CD4-positive, alpha-beta memory T cell (primary cell): Measurements from ENCODE around the gene CCNDBP1. TPM values are rescaled to one million over a fixed set of nuclear protein-coding genes. Genes with fewer than 3 reads are reported as not detected.
A peak's percentile ranks its signal among the peaks of the same experiment; 100 is the strongest.
"Not testable (repeated sequence)": the region's sequence is repeated elsewhere in the genome, so short reads cannot be mapped to it uniquely, and the experiment has no call there.

Experiments used
- CTCF ChIA-PET: fragments of 350-600 bp; sonication (Branson Sonifier 250); formaldehyde crosslinking; loops from one replicate; lab custom pipeline; 2021; ENCODE audit warnings: inconsistent platforms; ENCODE audit not compliant: partially characterized antibody; lab: Charles Lee
- POLR2A ChIA-PET: fragments of 350-600 bp; sonication (Branson Sonifier 250); formaldehyde crosslinking; loops from one replicate; lab custom pipeline; 2021; ENCODE audit not compliant: partially characterized antibody; lab: Charles Lee
- DNase-seq, 5 donors: peaks; one replicate each; pipeline versions ENCODE4 v3.0.0 to v3.0.0-alpha.2; 2020 to 2022; ENCODE audit warnings: mixed read lengths in 1 of 5
- H3K27ac ChIP-seq: one replicate; pipeline ENCODE4 v1.7.0; 2013; ENCODE audit warnings: low read depth, low read length
- H3K27me3 ChIP-seq: 2 replicates; pipeline ENCODE4 v1.7.0; 2013; ENCODE audit warnings: mild to moderate bottlenecking, low read length, moderate library complexity; ENCODE audit not compliant: insufficient read depth
- H3K36me3 ChIP-seq: 2 replicates; pipeline ENCODE4 v1.7.0; 2013; ENCODE audit warnings: mild to moderate bottlenecking, low read length, moderate library complexity; ENCODE audit not compliant: insufficient read depth
- H3K4me1 ChIP-seq: 2 replicates; pipeline ENCODE4 v1.7.0; 2013; ENCODE audit warnings: mild to moderate bottlenecking, low read length, moderate library complexity; ENCODE audit not compliant: insufficient read depth
- H3K4me3 ChIP-seq, 2 donors: one replicate each; pipeline ENCODE4 v1.7.0; 2013; ENCODE audit warnings: low read length in 2 of 2, mild to moderate bottlenecking in 1 of 2
- H3K9me3 ChIP-seq, 2 donors: one replicate each; pipeline ENCODE4 v1.7.0; 2013; ENCODE audit warnings: low read length in 2 of 2, control low read depth in 1 of 2; ENCODE audit not compliant: control insufficient read depth in 1 of 2
- H3K27ac Mint-ChIP-seq, 7 donors: one replicate each; pipeline ENCODE4 v1.8.0; 2020 to 2021; ENCODE audit warnings: mixed read lengths in 7 of 7, mild to moderate bottlenecking in 6 of 7, inconsistent platforms in 3 of 7, moderate library complexity in 3 of 7
- H3K27me3 Mint-ChIP-seq, 2 donors: one replicate each; pipeline ENCODE4 v1.8.0; 2020 to 2021; ENCODE audit warnings: mixed read lengths in 2 of 2
- H3K36me3 Mint-ChIP-seq, 2 donors: one replicate each; pipeline ENCODE4 v1.8.0; 2020 to 2021; ENCODE audit warnings: mixed read lengths in 2 of 2, inconsistent platforms in 1 of 2, mild to moderate bottlenecking in 1 of 2
- H3K4me1 Mint-ChIP-seq, 4 donors: one replicate each; pipeline ENCODE4 v1.8.0; 2020 to 2021; ENCODE audit warnings: mixed read lengths in 4 of 4, mild to moderate bottlenecking in 1 of 4
- H3K4me3 Mint-ChIP-seq, 8 donors: one replicate each; pipeline ENCODE4 v1.8.0; 2020 to 2021; ENCODE audit warnings: mixed read lengths in 8 of 8, mild to moderate bottlenecking in 7 of 8, moderate library complexity in 6 of 8, inconsistent platforms in 3 of 8
- H3K9me3 Mint-ChIP-seq, 8 donors: one replicate each; pipeline ENCODE4 v1.8.0; 2020 to 2021; ENCODE audit warnings: mixed read lengths in 8 of 8, mild to moderate bottlenecking in 5 of 8, inconsistent platforms in 3 of 8, moderate library complexity in 1 of 8
- intact Hi-C: fragments of 100-400 bp; cut with micrococcal nuclease; formaldehyde crosslinking; loops from one replicate; pipeline ENCODE4 v1.15.1; 2023
- polyA plus RNA-seq, 2 donors: library from polyadenylated mRNA; unstranded; fragments of 300-500 nt; fragmentation: Illumina TruSeq; gene quantifications; one replicate each; pipeline ENCODE4 v1.2.3, GENCODE V29; 2021
- total RNA-seq, 2 experiments: library from RNA; stranded (reverse); gene quantifications; one replicate each; pipeline ENCODE4 v1.2.3, GENCODE V29; 2021

Gene CCNDBP1
- total and polyA plus RNA-seq, 4 experiments from 2014 or later, result 127 to 262 (median 156) TPM

DNA sequence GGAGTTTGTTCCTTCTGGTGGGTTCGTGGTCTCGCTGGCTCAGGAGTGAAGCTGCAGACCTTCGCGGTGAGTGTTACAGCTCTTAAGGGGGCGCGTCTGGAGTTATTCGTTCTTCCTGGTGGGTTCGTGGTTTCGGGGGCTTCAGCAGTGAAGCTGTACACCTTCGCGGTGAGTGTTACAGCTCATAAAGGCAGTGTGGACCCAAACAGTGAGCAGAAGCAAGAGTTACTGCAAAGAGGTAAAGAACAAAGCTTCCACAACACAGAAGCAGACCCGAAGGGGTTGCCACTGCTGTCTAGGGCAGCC lies 40.7 kb downstream of the CCNDBP1 start:
- H3K36me3 Mint-ChIP-seq, H3K4me1 ChIP-seq, H3K4me3 Mint-ChIP-seq, H3K36me3 ChIP-seq, H3K9me3 Mint-ChIP-seq, H3K4me3 ChIP-seq, intact Hi-C loops, H3K27ac Mint-ChIP-seq, H3K9me3 ChIP-seq, H3K4me1 Mint-ChIP-seq, H3K27ac ChIP-seq, DNase-seq, H3K27me3 ChIP-seq: not testable (repeated sequence)
- CTCF ChIA-PET, result interaction anchor here (0.6 to 3.5 kb wide), 25 partner anchors 8 to 288 kb away, joined by 3 to 82 read pairs (median 4); partner anchors contain the start of gene LCMT2
- H3K27me3 Mint-ChIP-seq, result peaks cover 3 to 10% of the 10 kb centered on the region in 2 donors
- POLR2A ChIA-PET, result interaction anchor here (1.6 kb wide), 1 partner anchor 60 kb away, joined by 12 read pairs; no protein-coding TSS in a partner anchor

DNA sequence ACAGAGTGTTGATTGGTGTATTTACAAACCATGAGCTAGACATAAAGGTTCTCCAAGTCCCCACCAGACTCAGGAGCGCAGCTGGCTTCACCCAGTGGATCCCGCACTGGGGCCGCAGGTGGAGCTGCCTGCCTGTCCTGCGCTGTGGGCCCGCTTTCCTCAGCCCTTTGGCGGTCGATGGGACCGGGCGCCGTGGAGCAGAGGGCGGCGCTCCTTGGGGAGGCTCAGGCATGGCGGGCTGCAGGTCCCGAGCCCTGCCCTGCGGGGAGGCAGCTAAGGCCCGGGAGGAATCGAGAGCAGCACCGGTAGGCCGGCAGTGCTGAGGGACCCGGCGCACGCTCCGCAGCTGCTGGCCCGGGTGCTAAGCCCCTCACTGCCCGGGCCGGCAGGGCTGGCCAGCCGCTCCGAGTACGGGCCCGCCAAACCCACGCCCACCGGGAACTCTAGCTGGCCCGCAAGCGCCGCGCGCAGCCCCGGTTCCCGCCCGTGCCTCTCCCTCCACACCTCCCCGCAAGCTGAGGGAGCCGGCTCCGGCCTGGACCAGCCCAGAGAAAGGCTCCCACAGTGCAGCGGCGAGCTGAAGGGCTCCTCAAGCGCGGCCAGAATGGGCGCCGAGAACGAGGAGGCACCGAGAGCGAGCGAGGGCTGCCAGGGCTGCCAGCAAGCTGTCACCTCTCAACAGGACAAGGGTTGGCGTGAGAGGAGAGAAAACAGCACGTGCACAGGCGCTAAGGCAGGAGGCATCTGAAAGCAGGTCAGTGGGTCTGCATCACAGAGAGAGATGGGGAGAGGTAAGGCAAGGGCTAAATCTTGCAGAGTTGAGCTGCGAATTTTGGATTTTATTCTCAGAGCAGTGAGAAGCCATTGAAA lies 41.5 kb downstream of the CCNDBP1 start:
- Mint-ChIP-seq H3K9me3 (no peaks in the 10 kb centered on the region), H3K27ac (no peak overlapping the region), H3K27me3 (peaks cover 3 to 10% of the 10 kb centered on the region in 2 donors), H3K4me1 (peaks cover 0 to 8% (median 4%) of the 10 kb centered on the region in 4 donors), H3K4me3 (no peak overlapping the region), H3K36me3 (no peaks in the 10 kb centered on the region)
- Histone ChIP-seq H3K27me3 (no peaks in the 10 kb centered on the region), H3K27ac (no peak overlapping the region), H3K4me1 (no peaks in the 10 kb centered on the region), H3K4me3 (no peak overlapping the region), H3K9me3 (no peaks in the 10 kb centered on the region), H3K36me3 (no peaks in the 10 kb centered on the region)
- intact Hi-C loops, result no loop called here
- ChIA-PET CTCF (interaction anchor here (1.1 to 3.5 kb wide), 18 partner anchors 7 to 111 kb away, joined by 3 to 82 read pairs (median 4); no protein-coding TSS in a partner anchor), POLR2A (no interaction called here)
- no peak for DNase-seq

GRCh38 chr15:43229977-43230376 lies 44.8 kb downstream of the CCNDBP1 start:
- Mint-ChIP-seq H3K9me3 (no peaks in the 10 kb centered on the region), H3K27ac (no peak overlapping the region), H3K4me1 (peaks cover 0 to 8% (median 4%) of the 10 kb centered on the region in 4 donors), H3K27me3 (peaks cover 3 to 11% of the 10 kb centered on the region in 2 donors), H3K4me3 (no peak overlapping the region), H3K36me3 (no peaks in the 10 kb centered on the region)
- DNase-seq, result no peak
- ChIA-PET CTCF (interaction anchor here (1.0 to 3.6 kb wide), 2 partner anchors 26 to 55 kb away, joined by 3 to 26 read pairs; no protein-coding TSS in a partner anchor), POLR2A (no interaction called here)
- Histone ChIP-seq H3K27ac (no peak overlapping the region), H3K4me1 (no peaks in the 10 kb centered on the region), H3K27me3 (no peaks in the 10 kb centered on the region), H3K9me3 (no peaks in the 10 kb centered on the region), H3K4me3 (no peak overlapping the region), H3K36me3 (no peaks in the 10 kb centered on the region)
- intact Hi-C loops, result no loop called here

GRCh38 chr15:43230640-43231115 lies 45.5 kb downstream of the CCNDBP1 start:
- H3K27ac Mint-ChIP-seq, result peak overlapping the region in 1 of 7 donors; percentile 9

GRCh38 chr15:43232289-43232874 lies 47.2 kb downstream of the CCNDBP1 start:
- no peaks in the 10 kb centered on the region for H3K36me3 ChIP-seq
- CTCF ChIA-PET, result interaction anchor here (0.9 kb wide), 1 partner anchor 52 kb away, joined by 3 read pairs; no protein-coding TSS in a partner anchor
- POLR2A ChIA-PET, result no interaction called here
- intact Hi-C loops, result no loop called here
- Mint-ChIP-seq H3K4me3 (no peak overlapping the region), H3K36me3 (no peaks in the 10 kb centered on the region), H3K27me3 (peaks cover 1 to 12% of the 10 kb centered on the region in 2 donors), H3K27ac (no peak overlapping the region), H3K9me3 (no peaks in the 10 kb centered on the region), H3K4me1 (no peaks in the 10 kb centered on the region)
- DNase-seq, result no peak
- no peak overlapping the region for H3K4me3 ChIP-seq
- H3K27me3 ChIP-seq, result no peaks in the 10 kb centered on the region
- no peak overlapping the region for H3K27ac ChIP-seq
- H3K9me3 ChIP-seq, result no peaks in the 10 kb centered on the region
- H3K4me1 ChIP-seq, result no peaks in the 10 kb centered on the region

More at GRCh38 chr15:43230640-43231115, 45.5 kb downstream of the CCNDBP1 start:
- Histone ChIP-seq H3K36me3 (no peaks in the 10 kb centered on the region), H3K4me1 (no peaks in the 10 kb centered on the region), H3K4me3 (no peak overlapping the region), H3K9me3 (no peaks in the 10 kb centered on the region), H3K27ac (no peak overlapping the region), H3K27me3 (no peaks in the 10 kb centered on the region)
- POLR2A ChIA-PET, result no interaction called here
- intact Hi-C loops, result no loop called here
- Mint-ChIP-seq H3K27me3 (peaks cover 1 to 7% of the 10 kb centered on the region in 2 donors), H3K4me3 (no peak overlapping the region), H3K4me1 (peaks cover 0 to 4% (median 0%) of the 10 kb centered on the region in 4 donors), H3K36me3 (no peaks in the 10 kb centered on the region), H3K9me3 (no peaks in the 10 kb centered on the region)
- CTCF ChIA-PET, result interaction anchor here (0.7 to 3.6 kb wide), 2 partner anchors 54 to 180 kb away, joined by 3 to 26 read pairs; no protein-coding TSS in a partner anchor
- no peak for DNase-seq

- H3K36me3 Mint-ChIP-seq, result no peaks in the 10 kb centered on the region
- Histone ChIP-seq H3K27ac (no peak overlapping the region), H3K9me3 (no peaks in the 10 kb centered on the region), H3K36me3 (no peaks in the 10 kb centered on the region), H3K4me1 (no peaks in the 10 kb centered on the region), H3K27me3 (no peaks in the 10 kb centered on the region), H3K4me3 (no peak overlapping the region)
- intact Hi-C loops, result no loop called here
- H3K27ac Mint-ChIP-seq, result no peak overlapping the region
- H3K4me3 Mint-ChIP-seq, result no peak overlapping the region
- no peak for DNase-seq
- ChIA-PET CTCF (interaction anchor here (1.0 to 1.1 kb wide), 2 partner anchors 10 to 50 kb away, joined by 3 to 5 read pairs; no protein-coding TSS in a partner anchor), POLR2A (no interaction called here)
- H3K9me3 Mint-ChIP-seq, result no peaks in the 10 kb centered on the region
- H3K4me1 Mint-ChIP-seq, result no peaks in the 10 kb centered on the region
- peaks cover 2 to 22% of the 10 kb centered on the region in 2 donors for H3K27me3 Mint-ChIP-seq
These were observed 50.3 kb downstream of the CCNDBP1 start for GRCh38 chr15:43235536-43235935.
